Measurements from ENCODE around the gene BLTP3B. TPM values are rescaled to one million over a fixed set of nuclear protein-coding genes. Genes with fewer than 3 reads are reported as not detected.
"Not testable (repeated sequence)": the region's sequence is repeated elsewhere in the genome, so short reads cannot be mapped to it uniquely, and the experiment has no call there.

Gene BLTP3B
- total RNA-seq: 10 to 100 TPM; 17.8 to 20.5 TPM

- ChIA-PET CTCF (interaction anchor here (2.7 kb wide), 1 partner anchor 11 kb away, joined by 21 read pairs; no protein-coding TSS in a partner anchor), POLR2A (interaction anchor here (2.6 kb wide), 1 partner anchor 57 kb away, joined by 9 read pairs; the partner anchor contains the start of gene ACTR6)
- Mint-ChIP-seq H3K36me3 (ENCODE audit: low read depth) (peaks cover 9% of the 10 kb centered on the region), H3K9me3 (ENCODE audit: insufficient read depth) (no peaks in the 10 kb centered on the region), H3K27ac (peak within 1 kb of the TSS; percentile 97), H3K27me3 (ENCODE audit: low read depth) (no peaks in the 10 kb centered on the region), H3K4me3 (peak within 1 kb of the TSS; percentile 95), H3K4me1 (ENCODE audit: low read depth) (peaks cover 41% of the 10 kb centered on the region)
- ATAC-seq (peak; percentile 91), DNase-seq (peak; percentile 92)
These were observed at the start of gene BLTP3B for GRCh38 chr12:100142851-100143559. BLTP3B (minus strand) TSS chr12:100142874; CDS start chr12:100142635, 239 bp downstream.

- ATAC-seq (no peak), DNase-seq (no peak)
- no peaks in the 10 kb centered on the region for H3K9me3 Mint-ChIP-seq (ENCODE audit: insufficient read depth)
- peaks cover 39% of the 10 kb centered on the region for H3K36me3 Mint-ChIP-seq (ENCODE audit: low read depth)
- H3K27me3 Mint-ChIP-seq (ENCODE audit: low read depth): no peaks in the 10 kb centered on the region
- peaks cover 16% of the 10 kb centered on the region for H3K4me1 Mint-ChIP-seq (ENCODE audit: low read depth)
- H3K4me3 Mint-ChIP-seq: no peak overlapping the region
- ChIA-PET CTCF (no interaction called here), POLR2A (interaction anchor here (1.3 kb wide), 1 partner anchor 11 kb away, joined by 3 read pairs; the partner anchor contains the start of gene ACTR6)
- no peak overlapping the region for H3K27ac Mint-ChIP-seq
These were observed 47.1 kb upstream of the BLTP3B start for GRCh38 chr12:100189636-100190394.

GRCh38 chr12:100188888-100189635 is 46.4 kb upstream of the BLTP3B start:
- H3K4me3 Mint-ChIP-seq; H3K9me3 Mint-ChIP-seq (ENCODE audit: insufficient read depth); H3K27me3 Mint-ChIP-seq (ENCODE audit: low read depth); DNase-seq; H3K27ac Mint-ChIP-seq; CTCF ChIA-PET; ATAC-seq: not testable (repeated sequence)
- peaks cover 34% of the 10 kb centered on the region for H3K36me3 Mint-ChIP-seq (ENCODE audit: low read depth)
- POLR2A ChIA-PET: interaction anchor here (1.3 kb wide), 1 partner anchor 11 kb away, joined by 3 read pairs; the partner anchor contains the start of gene ACTR6
- H3K4me1 Mint-ChIP-seq (ENCODE audit: low read depth): peaks cover 16% of the 10 kb centered on the region

- Mint-ChIP-seq H3K27ac (no peak overlapping the region), H3K27me3 (ENCODE audit: low read depth) (no peaks in the 10 kb centered on the region), H3K4me3 (no peak overlapping the region), H3K4me1 (ENCODE audit: low read depth) (peaks cover 13% of the 10 kb centered on the region), H3K9me3 (ENCODE audit: insufficient read depth) (no peaks in the 10 kb centered on the region), H3K36me3 (ENCODE audit: low read depth) (peaks cover 32% of the 10 kb centered on the region)
- DNase-seq (no peak), ATAC-seq (no peak)
- CTCF ChIA-PET: interaction anchor here (2.5 kb wide), 1 partner anchor 33 kb away, joined by 9 read pairs; no protein-coding TSS in a partner anchor
- POLR2A ChIA-PET: interaction anchor here (0.6 kb wide), 1 partner anchor 46 kb away, joined by 3 read pairs; no protein-coding TSS in a partner anchor
These were observed 45.3 kb upstream of the BLTP3B start for GRCh38 chr12:100187857-100188519.

- ChIA-PET POLR2A (no interaction called here), CTCF (interaction anchor here (2.5 kb wide), 1 partner anchor 32 kb away, joined by 9 read pairs; no protein-coding TSS in a partner anchor)
- no peak for ATAC-seq
These were observed 44.4 kb upstream of the BLTP3B start for GRCh38 chr12:100187068-100187467.

GRCh38 chr12:100186071-100186470 is 43.4 kb upstream of the BLTP3B start:
- H3K4me1 Mint-ChIP-seq (ENCODE audit: low read depth): peaks cover 10% of the 10 kb centered on the region
- peaks cover 20% of the 10 kb centered on the region for H3K36me3 Mint-ChIP-seq (ENCODE audit: low read depth)
- H3K27ac Mint-ChIP-seq: no peak overlapping the region
- ChIA-PET POLR2A (interaction anchor here (0.8 to 1.4 kb wide), 2 partner anchors 12 to 15 kb away, joined by 3 to 6 read pairs; partner anchors contain the start of gene ACTR6), CTCF (interaction anchor here (2.5 kb wide), 1 partner anchor 31 kb away, joined by 9 read pairs; no protein-coding TSS in a partner anchor)
- H3K4me3 Mint-ChIP-seq: no peak overlapping the region
- ATAC-seq (no peak), DNase-seq (no peak)
- H3K9me3 Mint-ChIP-seq (ENCODE audit: insufficient read depth): no peaks in the 10 kb centered on the region
- H3K27me3 Mint-ChIP-seq (ENCODE audit: low read depth): no peaks in the 10 kb centered on the region

More at GRCh38 chr12:100187068-100187467, 44.4 kb upstream of the BLTP3B start:
- Mint-ChIP-seq H3K4me3 (no peak overlapping the region), H3K27ac (no peak overlapping the region), H3K27me3 (ENCODE audit: low read depth) (no peaks in the 10 kb centered on the region), H3K36me3 (ENCODE audit: low read depth) (peaks cover 25% of the 10 kb centered on the region), H3K9me3 (ENCODE audit: insufficient read depth) (no peaks in the 10 kb centered on the region), H3K4me1 (ENCODE audit: low read depth) (peaks cover 9% of the 10 kb centered on the region)
- DNase-seq: no peak

GRCh38 chr12:100185361-100185894 is 42.8 kb upstream of the BLTP3B start:
- POLR2A ChIA-PET: interaction anchor here (1.4 kb wide), 1 partner anchor 16 kb away, joined by 6 read pairs; the partner anchor contains the start of gene ACTR6
- CTCF ChIA-PET: interaction anchor here (2.5 kb wide), 1 partner anchor 30 kb away, joined by 9 read pairs; no protein-coding TSS in a partner anchor
- Mint-ChIP-seq H3K36me3 (ENCODE audit: low read depth) (peaks cover 22% of the 10 kb centered on the region), H3K27ac (no peak overlapping the region), H3K27me3 (ENCODE audit: low read depth) (no peaks in the 10 kb centered on the region), H3K9me3 (ENCODE audit: insufficient read depth) (no peaks in the 10 kb centered on the region), H3K4me1 (ENCODE audit: low read depth) (peaks cover 16% of the 10 kb centered on the region), H3K4me3 (no peak overlapping the region)
- ATAC-seq: no peak
- no peak for DNase-seq

GRCh38 chr12:100184549-100185145 is 42.0 kb upstream of the BLTP3B start:
- DNase-seq: no peak
- Mint-ChIP-seq H3K9me3 (ENCODE audit: insufficient read depth) (no peaks in the 10 kb centered on the region), H3K27ac (no peak overlapping the region), H3K4me3 (no peak overlapping the region), H3K36me3 (ENCODE audit: low read depth) (peaks cover 19% of the 10 kb centered on the region), H3K27me3 (ENCODE audit: low read depth) (no peaks in the 10 kb centered on the region), H3K4me1 (ENCODE audit: low read depth) (peaks cover 17% of the 10 kb centered on the region)
- ChIA-PET POLR2A (interaction anchor here (1.4 kb wide), 1 partner anchor 16 kb away, joined by 6 read pairs; the partner anchor contains the start of gene ACTR6), CTCF (no interaction called here)
- no peak for ATAC-seq

GRCh38 chr12:100179252-100179651 is 36.6 kb upstream of the BLTP3B start:
- ChIA-PET CTCF (no interaction called here), POLR2A (no interaction called here)
- Mint-ChIP-seq H3K9me3 (ENCODE audit: insufficient read depth) (no peaks in the 10 kb centered on the region), H3K4me1 (ENCODE audit: low read depth) (peaks cover 8% of the 10 kb centered on the region), H3K4me3 (no peak overlapping the region), H3K36me3 (ENCODE audit: low read depth) (peaks cover 26% of the 10 kb centered on the region), H3K27me3 (ENCODE audit: low read depth) (no peaks in the 10 kb centered on the region), H3K27ac (no peak overlapping the region)
- ATAC-seq (no peak), DNase-seq (no peak)

GRCh38 chr12:100176493-100176892 is 33.8 kb upstream of the BLTP3B start:
- H3K27me3 Mint-ChIP-seq (ENCODE audit: low read depth); DNase-seq; CTCF ChIA-PET; POLR2A ChIA-PET; H3K27ac Mint-ChIP-seq; H3K4me3 Mint-ChIP-seq; ATAC-seq; H3K4me1 Mint-ChIP-seq (ENCODE audit: low read depth); H3K9me3 Mint-ChIP-seq (ENCODE audit: insufficient read depth): not testable (repeated sequence)
- peaks cover 31% of the 10 kb centered on the region for H3K36me3 Mint-ChIP-seq (ENCODE audit: low read depth)
